ENCODE data around the gene ARIH1. TPM values are rescaled to one million over a fixed set of nuclear protein-coding genes. Genes with fewer than 3 reads are reported as not detected.

Gene ARIH1
- total RNA-seq, 4 donors from 2014 or later: 30.6 to 58.6 (median 45.1) TPM

- Histone ChIP-seq H3K27ac (no peak overlapping the region), H3K27me3 (no peaks in the 10 kb centered on the region), H3K4me3 (no peak overlapping the region), H3K9me3 (peaks cover 0 to 7% (median 3%) of the 10 kb centered on the region in 4 donors), H3K36me3 (peaks cover 0 to 6% (median 0%) of the 10 kb centered on the region in 3 donors), H3K4me1 (peaks cover 0 to 32% (median 2%) of the 10 kb centered on the region in 4 donors)
- 73 to 89% methylated on average over 3 of the region's 3 CpGs for WGBS, 2 donors
- TF ChIP-seq CTCF (IDR thresholded peaks at IDR 0.05): no peak
- DNase-seq (ENCODE audit: low spot score in 2 of 2): no peak
Measured at GRCh38 chr15:72535911-72536310, 61.8 kb downstream of the ARIH1 start.

DNA sequence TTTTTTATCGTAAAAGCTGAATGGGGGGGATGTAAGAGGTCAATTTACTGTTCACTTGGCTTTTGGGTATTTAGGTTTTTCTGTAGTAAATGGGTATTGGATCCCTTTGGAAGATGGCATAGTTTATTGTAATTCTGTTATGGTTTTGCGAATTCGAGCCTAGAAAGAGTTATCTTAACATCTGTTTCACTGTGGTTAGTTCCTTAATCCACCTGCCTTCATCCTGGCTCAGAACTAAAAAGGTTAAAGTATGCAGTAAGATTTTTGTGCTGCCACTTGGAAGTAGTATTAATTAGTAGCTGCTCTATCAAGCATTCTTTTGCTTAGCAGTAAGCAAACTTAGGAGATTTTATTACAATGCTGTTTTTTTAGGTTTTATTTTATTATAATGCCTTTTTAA lies 62.4 kb downstream of the ARIH1 start:
- no peaks in the 10 kb centered on the region for H3K27me3 ChIP-seq
- H3K27ac ChIP-seq: no peak overlapping the region
- H3K4me3 ChIP-seq: no peak overlapping the region
- DNase-seq (ENCODE audit: low spot score in 2 of 2): no peak
- TF ChIP-seq EP300 (IDR thresholded peaks at IDR 0.05) (no peak), CTCF (IDR thresholded peaks at IDR 0.05) (no peak), POLR2A (IDR thresholded peaks at IDR 0.05) (no peak)
- H3K36me3 ChIP-seq: peaks cover 0 to 9% (median 0%) of the 10 kb centered on the region in 3 donors
- 90 to 91% methylated on average over 3 of the region's 3 CpGs for WGBS, 2 donors
- peaks cover 0 to 13% (median 5%) of the 10 kb centered on the region in 4 donors for H3K9me3 ChIP-seq
- H3K4me1 ChIP-seq: peaks cover 0 to 32% (median 2%) of the 10 kb centered on the region in 4 donors

DNA sequence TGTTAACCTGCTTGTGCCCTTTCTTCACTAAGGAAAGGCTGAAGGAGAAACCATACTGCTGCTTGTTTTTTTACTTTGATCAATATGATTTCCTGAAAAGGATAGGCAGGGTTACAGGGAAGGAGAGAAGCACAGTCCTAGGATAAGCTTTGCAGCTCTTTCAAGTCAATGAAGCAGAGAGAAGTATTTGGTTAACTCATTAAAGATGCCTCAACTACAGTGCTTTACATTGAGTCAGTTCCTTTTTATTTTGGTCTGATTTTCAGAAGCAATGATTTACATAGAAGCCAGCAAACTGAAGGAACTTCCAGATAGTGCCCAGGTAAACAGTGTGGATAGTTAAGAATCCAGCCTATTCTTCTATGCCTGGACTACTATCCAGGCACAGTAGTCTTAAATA lies 64.8 kb downstream of the ARIH1 start:
- Histone ChIP-seq H3K4me3 (no peak overlapping the region), H3K4me1 (peaks cover 0 to 32% (median 2%) of the 10 kb centered on the region in 4 donors), H3K9me3 (peaks cover 0 to 13% (median 5%) of the 10 kb centered on the region in 4 donors), H3K36me3 (peaks cover 0 to 9% (median 0%) of the 10 kb centered on the region in 3 donors), H3K27ac (no peak overlapping the region), H3K27me3 (no peaks in the 10 kb centered on the region)
- TF ChIP-seq POLR2A (IDR thresholded peaks at IDR 0.05) (no peak), CTCF (IDR thresholded peaks at IDR 0.05) (no peak), EP300 (IDR thresholded peaks at IDR 0.05) (no peak)
- DNase-seq (ENCODE audit: low spot score in 2 of 2): no peak

- Histone ChIP-seq H3K4me1 (peaks cover 0 to 28% (median 2%) of the 10 kb centered on the region in 4 donors), H3K27ac (no peak overlapping the region), H3K27me3 (no peaks in the 10 kb centered on the region), H3K9me3 (peaks cover 0 to 13% (median 5%) of the 10 kb centered on the region in 4 donors), H3K4me3 (no peak overlapping the region), H3K36me3 (peaks cover 0 to 12% (median 0%) of the 10 kb centered on the region in 3 donors)
- no peak for TF ChIP-seq EP300 (IDR thresholded peaks at IDR 0.05)
- TF ChIP-seq POLR2A (IDR thresholded peaks at IDR 0.05): no peak
- no peak for TF ChIP-seq CTCF (IDR thresholded peaks at IDR 0.05)
- DNase-seq (ENCODE audit: low spot score in 2 of 2): no peak
- WGBS, 2 donors: 95 to 96% methylated on average over 11 of the region's 11 CpGs
Measured at GRCh38 chr15:72540606-72541237, 66.6 kb downstream of the ARIH1 start.

DNA sequence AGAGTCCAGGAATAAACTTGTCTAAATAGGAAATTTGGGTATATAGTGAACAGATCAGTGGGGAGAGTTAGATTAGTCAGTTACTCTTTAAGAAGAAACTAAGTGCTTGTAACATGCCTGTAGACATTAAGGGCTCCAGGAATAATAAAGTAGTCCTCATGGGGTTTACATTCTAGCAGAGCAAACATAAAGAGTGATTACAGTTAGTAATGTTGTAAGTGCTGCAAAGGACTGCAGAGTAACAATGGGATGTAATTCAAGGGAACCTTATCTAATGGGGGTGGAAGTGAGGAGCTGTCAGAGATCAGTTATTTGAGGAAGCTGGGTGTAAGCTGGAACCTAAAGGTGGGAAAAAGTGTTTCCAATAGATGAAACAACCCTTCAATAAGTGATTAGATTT lies 67.5 kb downstream of the ARIH1 start:
- TF ChIP-seq EP300 (IDR thresholded peaks at IDR 0.05) (no peak), POLR2A (IDR thresholded peaks at IDR 0.05) (no peak), CTCF (IDR thresholded peaks at IDR 0.05) (no peak)
- Histone ChIP-seq H3K27ac (no peak overlapping the region), H3K36me3 (peaks cover 0 to 22% (median 0%) of the 10 kb centered on the region in 3 donors), H3K4me3 (no peak overlapping the region), H3K4me1 (peaks cover 0 to 21% (median 2%) of the 10 kb centered on the region in 4 donors), H3K27me3 (no peaks in the 10 kb centered on the region), H3K9me3 (peaks cover 0 to 13% (median 5%) of the 10 kb centered on the region in 4 donors)
- DNase-seq (ENCODE audit: low spot score in 2 of 2): no peak
